ENCODE results near the gene SKI. TPM values are rescaled to one million over a fixed set of nuclear protein-coding genes. Genes with fewer than 3 reads are reported as not detected.

The SKI gene
- total and polyA plus RNA-seq, 10 of the 15 experiments (the other 5 are each of a cell fraction or from before 2014, with no cell fraction given), result 0.03 to 14.9 (median 0.96) TPM

- RAD21 ChIA-PET (ENCODE audit: unreplicated experiment), result no interaction called here
- SMC1A ChIA-PET (ENCODE audit: uncharacterized antibody, unreplicated experiment), result no interaction called here
- in situ Hi-C loops (cut with MboI) (no loop called here), intact Hi-C loops (cut with micrococcal nuclease; ENCODE audit: unreplicated experiment) (no loop called here)
- Histone ChIP-seq H3K4me2 (ENCODE audit: control insufficient read depth, insufficient read depth) (no peak overlapping the region), H2AFZ (ENCODE audit: control insufficient read depth, low read depth, low read length) (no peak overlapping the region), H3K9ac (ENCODE audit: control insufficient read depth, insufficient read depth, low read length) (no peak overlapping the region), H3K27ac (ENCODE audit: control insufficient read depth, insufficient read depth) (no peak overlapping the region), H4K20me1 (ENCODE audit: control insufficient read depth, insufficient read depth) (no peaks in the 10 kb centered on the region), H3K4me1 (ENCODE audit: control insufficient read depth, insufficient read depth, low read length) (no peaks in the 10 kb centered on the region), H3K9me3 (replicated peaks; ENCODE audit: control insufficient read depth, insufficient read depth, low read length) (no peaks in the 10 kb centered on the region), H3K36me3 (ENCODE audit: control insufficient read depth in 2 of 2, insufficient read depth in 2 of 2, low read length in 1 of 2) (no peaks in the 10 kb centered on the region), H3K79me2 (ENCODE audit: control insufficient read depth, insufficient read depth, low read length) (no peaks in the 10 kb centered on the region), H3K27me3 (replicated peaks in 1 of 2; ENCODE audit: control insufficient read depth in 2 of 2, insufficient read depth in 2 of 2, low read length in 1 of 2) (no peaks in the 10 kb centered on the region; a peak in 1 of 4 replicates), H3K4me3 (no peak overlapping the region)
- WGBS (ENCODE audit: insufficient coverage, insufficient replicate concordance, low lambda C conversion rate, missing lambda C conversion rate), result 53% methylated on average over 26 of the region's 28 CpGs
- no peak for ATAC-seq
- CTCF ChIA-PET, result no interaction called here
- FAIRE-seq, result no peak
- no TSS peak for BruUV-seq (replicated peaks)
- POLR2A ChIA-PET, result no interaction called here
- no peak for DNase-seq (ENCODE audit: low read depth, low spot score)
- no peak for TF ChIP-seq TCF12 (IDR thresholded peaks at IDR 0.05; ENCODE audit: low read depth, low read length)
These were observed 127.5 kb downstream of the SKI start for GRCh38 chr1:2355373-2356261.

GRCh38 chr1:2356401-2356800 lies 128.3 kb downstream of the SKI start:
- H3K9ac ChIP-seq (ENCODE audit: control insufficient read depth, insufficient read depth, low read length), result no peak overlapping the region
- RAD21 ChIA-PET (ENCODE audit: unreplicated experiment), result no interaction called here
- in situ Hi-C loops (cut with MboI), result no loop called here

More at GRCh38 chr1:2356401-2356800, 128.3 kb downstream of the SKI start:
- no peaks in the 10 kb centered on the region for H4K20me1 ChIP-seq (ENCODE audit: control insufficient read depth, insufficient read depth)
- intact Hi-C loops (cut with micrococcal nuclease; ENCODE audit: unreplicated experiment), result no loop called here
- POLR2A ChIA-PET, result no interaction called here
- no TSS peak for BruUV-seq (replicated peaks)
- 59% methylated on average over 15 of the region's 15 CpGs for WGBS (ENCODE audit: insufficient coverage, insufficient replicate concordance, low lambda C conversion rate, missing lambda C conversion rate)
- FAIRE-seq (no peak), DNase-seq (ENCODE audit: low read depth, low spot score) (no peak), ATAC-seq (no peak)
- H3K4me2 ChIP-seq (ENCODE audit: control insufficient read depth, insufficient read depth), result no peak overlapping the region
- no peaks in the 10 kb centered on the region for H3K4me1 ChIP-seq (ENCODE audit: control insufficient read depth, insufficient read depth, low read length)
- H3K27me3 ChIP-seq (replicated peaks in 1 of 2; ENCODE audit: control insufficient read depth in 2 of 2, insufficient read depth in 2 of 2, low read length in 1 of 2), result no peaks in the 10 kb centered on the region; a peak in 1 of 4 replicates
- CTCF ChIA-PET, result no interaction called here
- H3K27ac ChIP-seq (ENCODE audit: control insufficient read depth, insufficient read depth), result no peak overlapping the region
- no peak for TF ChIP-seq TARDBP (IDR thresholded peaks at IDR 0.05; ENCODE audit: borderline replicate concordance)
- TF ChIP-seq IKZF1 (conservative IDR thresholded peaks at IDR 0.05), result no peak
- no peak for TF ChIP-seq CREM (IDR thresholded peaks at IDR 0.05; ENCODE audit: low read depth)
- TF ChIP-seq BCL3 (IDR thresholded peaks at IDR 0.05; ENCODE audit: borderline replicate concordance, insufficient read depth, low read depth, low read length, poor library complexity, severe bottlenecking), result peak; percentile 32
- TF ChIP-seq EED (IDR thresholded peaks at IDR 0.05; ENCODE audit: low read depth), result no peak
- no peak for TF ChIP-seq POLR2A (IDR thresholded peaks at IDR 0.05; ENCODE audit: low read depth, low read length)
- H3K9me3 ChIP-seq (replicated peaks; ENCODE audit: control insufficient read depth, insufficient read depth, low read length), result no peaks in the 10 kb centered on the region
- no peaks in the 10 kb centered on the region for H3K79me2 ChIP-seq (ENCODE audit: control insufficient read depth, insufficient read depth, low read length)
- H3K36me3 ChIP-seq (ENCODE audit: control insufficient read depth in 2 of 2, insufficient read depth in 2 of 2, low read length in 1 of 2), result no peaks in the 10 kb centered on the region
- no peak overlapping the region for H3K4me3 ChIP-seq
- H2AFZ ChIP-seq (ENCODE audit: control insufficient read depth, low read depth, low read length), result no peak overlapping the region
- SMC1A ChIA-PET (ENCODE audit: uncharacterized antibody, unreplicated experiment), result no interaction called here
